NCI-H146 (cell line): ENCODE data around the gene AKAP12.
"Not testable (repeated sequence)": the region's sequence is repeated elsewhere in the genome, so short reads cannot be mapped to it uniquely, and the experiment has no call there.

Experiments used
- DNase-seq: peaks from one replicate; lab custom pipeline; 2025; lab: John Stamatoyannopoulos, UW

AKAP12 gene

GRCh38 chr6:151379933-151380847 lies 140.4 kb downstream of the AKAP12 start:
- no peak for DNase-seq

GRCh38 chr6:151380848-151381205 lies 141.1 kb downstream of the AKAP12 start:
- DNase-seq = no peak

- DNase-seq = no peak
These were observed 142.0 kb downstream of the AKAP12 start for GRCh38 chr6:151381722-151382121.

- not testable (repeated sequence) for DNase-seq
These were observed 142.9 kb downstream of the AKAP12 start for GRCh38 chr6:151382631-151383030.

GRCh38 chr6:151384151-151384550 lies 144.4 kb downstream of the AKAP12 start:
- no peak for DNase-seq

GRCh38 chr6:151385177-151385576 lies 145.4 kb downstream of the AKAP12 start:
- DNase-seq = no peak

GRCh38 chr6:151387175-151387970 lies 147.6 kb downstream of the AKAP12 start:
- DNase-seq = no peak

GRCh38 chr6:151388236-151388635 lies 148.5 kb downstream of the AKAP12 start:
- DNase-seq = no peak

- no peak for DNase-seq
These were observed 149.3 kb downstream of the AKAP12 start for GRCh38 chr6:151388997-151389617.

- DNase-seq = peak; percentile 89
These were observed 150.0 kb downstream of the AKAP12 start for GRCh38 chr6:151389618-151390275.

GRCh38 chr6:151390276-151390850 lies 150.6 kb downstream of the AKAP12 start:
- DNase-seq = peak; percentile 100

- peak; percentile 85 for DNase-seq
These were observed 151.2 kb downstream of the AKAP12 start for GRCh38 chr6:151390851-151391470.

- peak; percentile 84 for DNase-seq
These were observed 152.0 kb downstream of the AKAP12 start, which contains the start of gene ZBTB2 for GRCh38 chr6:151391471-151392413. TSS of gene ZBTB2 (minus strand) at chr6:151391559. CDS start at chr6:151373637, 17,922 bp downstream.

GRCh38 chr6:151392427-151392826 lies 152.7 kb downstream of the AKAP12 start:
- no peak for DNase-seq

GRCh38 chr6:151393410-151393809 lies 153.6 kb downstream of the AKAP12 start:
- DNase-seq = no peak

GRCh38 chr6:151399679-151400078 lies 159.9 kb downstream of the AKAP12 start:
- DNase-seq = no peak

GRCh38 chr6:151400473-151400872 lies 160.7 kb downstream of the AKAP12 start:
- no peak for DNase-seq

- no peak for DNase-seq
These were observed 162.5 kb downstream of the AKAP12 start for GRCh38 chr6:151402228-151402627.

- DNase-seq = no peak
These were observed 164.1 kb downstream of the AKAP12 start for GRCh38 chr6:151403919-151404308.
